Fibroblast of skin of left quadriceps (primary cell): Measurements from ENCODE around the gene UBTF.

Source experiments
- DNase-seq, 2 experiments: peaks; one replicate each; pipeline ENCODE4 v3.0.0-alpha.2; 2013; ENCODE audit warnings: low read depth in 2 of 2

UBTF gene

DNA sequence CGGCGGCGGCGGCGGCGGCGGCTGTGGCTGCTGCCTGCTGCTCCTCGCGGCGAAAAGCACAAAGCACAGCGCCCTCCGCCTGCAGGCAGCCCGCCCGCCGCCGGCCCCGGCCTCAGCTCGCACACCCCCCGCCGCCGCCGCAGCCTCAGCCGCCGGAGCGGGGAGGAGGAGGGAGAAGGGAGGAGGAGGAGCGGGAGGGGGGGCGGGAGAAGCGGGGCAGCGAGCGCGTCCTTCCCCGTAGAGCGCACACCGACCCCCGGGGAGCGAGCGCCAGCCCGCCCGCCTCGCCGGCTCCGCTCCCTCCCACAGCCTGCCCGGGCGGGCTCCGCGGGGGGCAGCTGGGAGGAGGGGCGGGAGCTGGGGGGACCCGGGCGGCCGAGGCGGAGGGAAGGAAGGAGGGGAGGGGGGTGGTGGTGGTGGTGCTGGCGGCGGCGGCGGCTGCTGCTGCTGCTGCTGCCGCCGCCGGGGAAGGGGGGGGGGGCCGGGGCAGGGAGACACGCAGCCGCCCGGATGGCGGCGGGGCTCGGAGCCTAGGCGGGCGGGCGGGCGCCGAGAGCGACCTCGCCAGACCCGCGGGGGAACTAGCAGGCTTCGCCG lies at the start of gene UBTF:
Gene UBTF (minus strand): TSS at position 60 of the 597 bp plus-strand sequence. CDS start 1,446 bp downstream, outside the sequence.
- no peak for DNase-seq

DNA sequence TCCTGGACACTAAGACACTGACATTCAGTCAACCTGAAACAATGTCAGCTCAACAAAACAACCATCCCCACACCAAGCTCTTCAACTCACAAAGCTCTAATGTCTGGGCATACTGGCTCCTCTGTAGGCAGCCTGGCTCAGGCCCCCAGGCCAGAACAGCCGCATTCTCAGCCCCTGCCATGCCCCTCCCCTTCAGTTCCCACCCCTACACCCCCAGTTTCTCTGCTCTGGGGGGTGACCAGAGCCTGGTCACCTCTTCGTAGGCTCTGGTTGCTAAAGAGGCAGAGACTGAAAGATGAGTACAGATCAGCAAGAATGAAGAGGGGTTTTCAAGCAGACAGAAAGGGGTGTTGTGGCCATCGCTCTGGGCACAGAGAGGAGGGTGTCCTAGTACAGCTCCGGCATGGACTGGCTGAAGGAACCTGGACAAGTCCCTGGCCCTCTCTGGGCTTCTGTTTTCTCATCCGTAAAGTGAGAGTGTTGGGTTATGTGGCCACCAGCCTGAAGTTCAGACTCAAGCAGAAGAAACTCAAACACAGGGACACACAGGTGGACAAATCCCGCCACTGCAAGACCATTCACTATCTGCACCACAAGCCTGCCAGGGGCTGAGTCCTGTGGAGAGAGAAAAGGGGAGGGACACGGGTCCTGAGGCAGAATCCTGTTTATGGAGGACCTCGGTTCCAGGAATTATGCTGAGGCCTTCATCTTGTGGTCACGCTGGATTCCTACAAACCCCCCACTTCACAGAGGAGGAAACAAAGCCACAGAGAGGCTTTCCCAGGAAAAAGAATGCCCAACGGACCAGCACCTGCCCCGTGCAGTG lies 49.4 kb upstream of the UBTF start:
- no peak for DNase-seq

DNA sequence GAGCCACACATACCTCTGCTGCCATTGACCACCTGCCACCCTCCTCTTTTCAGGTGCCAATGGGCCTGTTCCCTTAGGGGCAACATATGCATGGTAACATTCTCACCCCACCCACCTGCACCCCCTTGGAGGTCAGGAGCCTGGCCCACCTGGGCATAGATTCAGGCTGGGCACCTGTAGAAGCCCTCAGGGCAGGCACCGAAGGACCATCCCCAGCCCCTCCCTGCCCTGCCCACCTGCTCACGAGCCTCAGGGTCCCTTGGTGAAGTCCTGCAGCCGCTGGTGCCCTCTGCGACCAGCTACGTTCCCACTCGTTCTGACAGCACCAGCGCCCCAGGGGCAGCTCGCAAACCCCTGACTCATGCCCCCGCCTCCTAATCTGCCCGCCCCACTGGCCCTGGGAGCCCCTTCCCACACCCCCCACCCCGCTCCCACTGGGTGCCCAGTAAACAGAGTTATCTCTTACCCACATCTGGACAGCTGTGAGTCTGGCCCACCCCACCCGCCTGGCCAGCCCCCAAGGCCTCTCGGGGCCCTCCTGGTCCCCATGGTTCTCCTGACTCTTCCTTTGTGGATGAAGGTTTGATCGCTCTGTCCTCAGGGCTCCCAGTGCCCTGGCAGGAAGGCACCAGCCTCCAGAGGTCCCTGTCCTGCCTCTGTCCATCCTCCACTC lies 48.5 kb upstream of the UBTF start, which contains the start of gene SLC4A1:
Gene SLC4A1 (minus strand): TSS at position 318 of the 673 bp plus-strand sequence. CDS start 5,269 bp downstream, outside the sequence.
- no peak for DNase-seq

DNA sequence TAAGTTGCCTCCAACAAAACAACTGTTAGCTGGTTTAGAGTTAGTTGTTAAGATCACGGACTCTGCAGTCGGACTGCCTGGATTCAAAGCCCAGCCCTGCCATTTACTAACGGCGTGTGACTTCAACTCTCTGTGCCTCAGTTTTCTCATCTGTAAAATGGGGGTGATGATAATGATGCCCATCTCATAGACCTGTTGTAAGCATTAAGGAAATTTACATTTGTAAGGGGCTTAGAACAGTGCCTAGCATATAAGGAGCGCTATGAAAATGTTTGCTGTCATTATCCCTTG lies 47.6 kb upstream of the UBTF start:
- no peak for DNase-seq

- DNase-seq, result no peak
Measured at GRCh38 chr17:44266402-44267164, 47.1 kb upstream of the UBTF start.

DNA sequence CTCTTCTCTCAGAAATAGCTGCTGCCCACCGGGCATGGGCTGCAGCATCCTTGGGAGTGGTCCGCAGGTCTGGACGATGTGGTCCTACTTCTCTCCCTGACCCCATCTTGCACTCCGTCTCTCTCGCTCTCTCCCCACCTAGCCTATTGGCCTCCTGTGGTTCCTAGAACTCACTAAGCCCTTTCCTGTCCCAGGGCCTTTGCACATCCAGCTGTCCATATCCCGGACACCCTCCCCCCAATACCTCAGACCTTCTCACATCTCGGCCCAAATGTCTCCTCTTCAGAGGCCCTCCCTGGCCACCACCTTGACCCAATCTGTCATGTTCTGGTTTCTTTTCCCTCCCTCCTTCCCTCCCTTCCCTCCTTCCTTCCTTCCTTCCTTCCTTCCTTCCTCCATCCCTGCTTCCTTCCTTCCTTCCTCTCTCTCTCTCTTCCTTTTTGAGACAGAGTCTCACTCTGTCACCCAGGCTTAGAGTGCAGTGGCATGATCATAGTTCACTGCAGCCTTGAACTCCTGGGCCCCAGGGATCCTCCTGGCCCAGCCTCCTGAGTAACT lies 43.9 kb upstream of the UBTF start:
- DNase-seq, result no peak

- no peak for DNase-seq
Measured at GRCh38 chr17:44262654-44263225, 43.3 kb upstream of the UBTF start.

GRCh38 chr17:44260296-44260695 lies 40.8 kb upstream of the UBTF start:
- DNase-seq, result no peak

GRCh38 chr17:44258811-44259351 lies 39.4 kb upstream of the UBTF start:
- DNase-seq, result no peak

DNA sequence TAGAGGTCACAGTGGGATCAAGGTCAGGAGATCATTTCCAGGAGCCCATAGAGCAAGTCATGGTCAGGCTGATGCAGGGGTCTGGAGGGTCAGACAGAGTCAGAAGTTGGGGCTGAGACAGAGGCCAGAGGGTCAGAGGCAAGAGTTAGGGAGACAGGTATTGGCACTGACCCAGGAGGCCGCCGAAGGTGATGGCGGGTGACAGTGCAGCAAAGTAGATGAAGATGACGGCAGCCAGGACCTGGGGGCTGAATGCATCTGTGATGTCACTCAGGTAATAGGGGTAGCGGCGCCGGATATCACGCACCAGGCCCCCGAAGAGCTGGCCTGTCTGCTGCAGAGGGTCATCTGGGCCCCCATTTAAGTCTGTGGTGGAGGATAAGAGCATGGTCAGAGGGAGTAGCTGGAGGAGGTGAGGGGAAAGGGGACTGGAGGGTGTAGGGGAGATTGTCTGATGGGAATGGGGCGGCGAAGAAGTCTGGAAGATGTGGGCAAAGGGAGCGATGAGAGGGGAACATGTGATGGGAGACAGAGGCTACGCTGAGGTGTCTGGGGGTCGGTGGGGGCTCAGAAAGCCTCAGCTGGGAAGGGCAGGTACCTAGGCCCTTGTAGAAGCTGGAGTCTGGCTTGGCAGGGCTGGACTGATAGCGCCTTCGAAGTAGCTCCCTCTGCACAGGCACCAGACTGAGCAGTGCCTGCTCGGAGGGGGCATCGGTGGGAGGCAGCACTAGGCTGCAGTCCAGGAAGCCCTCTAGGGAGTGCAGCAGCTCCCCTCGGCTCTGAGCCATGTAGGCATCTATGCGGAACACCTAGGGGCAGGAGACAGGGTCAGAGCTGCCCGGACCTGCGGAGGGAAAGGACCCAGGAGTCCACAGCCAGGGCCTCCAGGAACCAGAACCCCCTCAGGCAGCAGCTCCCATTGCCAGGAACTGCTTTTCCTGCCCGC lies 38.6 kb upstream of the UBTF start:
- DNase-seq, result no peak

DNA sequence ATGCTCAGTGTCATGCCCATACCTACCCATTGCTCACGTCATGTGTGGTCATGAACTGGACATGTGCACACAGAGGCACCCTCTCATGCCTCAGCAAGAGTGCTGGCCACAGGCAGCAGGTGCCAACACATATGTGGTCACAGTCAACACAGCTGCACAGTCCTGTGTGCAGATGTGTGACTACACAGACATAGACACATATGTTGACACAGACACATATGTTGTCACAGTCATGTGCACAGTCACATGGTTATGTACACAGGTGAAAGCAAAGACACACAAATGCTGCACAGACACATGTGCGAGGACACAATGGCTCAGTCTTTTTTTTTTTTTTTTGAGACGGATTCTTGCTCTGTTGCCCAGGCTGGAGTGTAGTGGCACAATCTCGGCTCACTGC lies 37.2 kb upstream of the UBTF start:
- no peak for DNase-seq

- DNase-seq, result no peak
Measured at GRCh38 chr17:44255915-44256314, 36.4 kb upstream of the UBTF start.

- DNase-seq, result no peak
Measured at GRCh38 chr17:44254361-44255095, 35.1 kb upstream of the UBTF start.

DNA sequence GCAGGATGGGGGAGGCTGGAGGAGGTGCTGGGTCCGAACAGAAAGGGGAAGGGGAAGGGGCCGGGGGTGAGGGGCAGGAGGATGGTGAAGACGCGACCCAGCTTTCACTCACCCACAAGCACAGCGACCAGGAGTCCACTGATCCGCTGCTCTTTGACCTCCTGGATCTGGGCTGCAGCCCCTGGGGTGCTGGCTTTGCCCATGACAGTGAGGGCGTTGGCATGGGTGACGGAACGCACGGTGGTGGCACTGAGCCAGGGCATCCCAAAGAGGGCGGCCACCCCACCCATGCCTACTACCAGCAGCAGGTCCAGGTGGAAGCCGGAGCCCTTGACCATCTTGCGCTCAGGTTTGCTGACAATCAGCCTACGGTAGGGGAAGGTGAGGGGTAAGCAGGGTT lies 33.5 kb upstream of the UBTF start:
- no peak for DNase-seq

- DNase-seq, result no peak
Measured at GRCh38 chr17:44251062-44251461, 31.6 kb upstream of the UBTF start.

DNA sequence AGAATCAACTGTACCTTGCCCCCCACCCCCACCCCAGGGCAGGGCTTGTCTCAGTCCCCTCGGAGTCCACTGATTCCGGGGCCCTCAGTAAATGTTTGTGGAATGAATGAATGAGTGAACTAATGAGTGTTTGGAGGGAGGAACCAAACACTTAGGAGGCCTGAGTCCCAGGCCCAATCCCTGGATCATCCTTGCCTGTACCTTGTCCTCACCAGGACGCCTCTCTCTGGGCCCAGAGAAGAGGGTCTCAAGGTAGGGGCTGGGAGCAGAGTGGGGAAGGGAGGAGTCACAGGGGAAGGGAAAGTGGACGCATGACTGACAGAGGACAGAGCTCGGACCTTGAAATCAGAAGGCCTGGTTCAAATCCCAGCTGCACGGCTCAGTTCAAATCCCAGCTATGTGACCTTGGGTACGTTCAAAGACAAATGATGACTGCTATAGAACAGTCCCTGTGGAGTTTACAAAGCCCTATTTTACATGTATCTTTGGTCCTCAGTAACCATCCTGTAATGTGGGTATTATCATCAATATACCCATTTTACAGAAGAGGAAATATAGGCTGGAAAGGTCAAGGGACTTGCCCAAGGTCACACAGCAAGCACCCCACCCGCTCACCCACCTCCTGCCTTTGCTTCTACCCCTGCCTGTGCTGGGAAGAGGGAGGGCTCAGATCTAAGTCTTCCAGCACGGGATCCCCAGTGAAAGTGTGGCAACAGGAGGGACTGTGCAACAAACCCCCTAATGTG lies 30.2 kb upstream of the UBTF start:
- DNase-seq, result no peak

- no peak for DNase-seq
Measured at GRCh38 chr17:44247876-44248736, 28.6 kb upstream of the UBTF start.

- DNase-seq, result no peak
Measured at GRCh38 chr17:44247440-44247841, 28.0 kb upstream of the UBTF start.
